HG02623 (cell line): ENCODE data around the gene KCNK3.
"Not testable (repeated sequence)": the region's sequence is repeated elsewhere in the genome, so short reads cannot be mapped to it uniquely, and the experiment has no call there.

Experiments
- ATAC-seq: cut with Tn5 transposase; IDR thresholded peaks from one replicate; pipeline ENCODE4 v1.9.1; 2021; ENCODE audit warnings: moderate library complexity; ENCODE audit not compliant: unreplicated experiment

KCNK3 gene

DNA sequence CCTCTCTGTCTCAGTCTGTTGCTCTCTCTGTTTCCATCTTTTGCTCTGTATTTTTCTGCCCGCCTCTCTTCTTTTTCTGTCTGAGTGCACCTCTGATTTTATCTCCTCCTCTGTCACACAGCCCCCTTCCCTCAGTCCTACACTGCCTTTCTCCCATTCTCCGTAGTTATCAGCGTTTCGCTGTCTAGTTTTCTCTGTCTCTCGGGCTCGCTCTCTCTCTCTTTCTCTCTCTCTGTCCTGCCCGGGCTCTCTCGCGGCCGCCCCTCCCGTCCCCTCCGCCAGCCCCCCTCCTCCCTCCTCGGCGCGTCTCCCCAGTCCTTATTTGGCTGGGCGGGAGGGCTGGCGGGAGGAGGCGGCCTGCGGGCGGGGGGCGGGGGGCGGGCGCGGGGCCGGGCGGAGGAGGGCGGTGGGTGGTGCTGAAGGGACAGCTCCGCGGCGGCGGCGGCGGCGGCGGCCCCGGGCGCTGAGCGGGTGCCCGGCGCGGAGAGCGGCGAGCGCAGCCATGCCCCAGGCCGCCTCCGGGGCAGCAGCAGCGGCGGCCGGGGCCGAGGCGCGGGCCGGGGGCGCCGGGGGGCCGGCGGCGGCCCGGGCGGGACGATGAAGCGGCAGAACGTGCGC, at the start of gene KCNK3:
Gene KCNK3 (plus strand): TSS at position 444 of the 618 bp plus-strand sequence. CDS start 154 bp downstream, at position 598.
- ATAC-seq = no peak

DNA sequence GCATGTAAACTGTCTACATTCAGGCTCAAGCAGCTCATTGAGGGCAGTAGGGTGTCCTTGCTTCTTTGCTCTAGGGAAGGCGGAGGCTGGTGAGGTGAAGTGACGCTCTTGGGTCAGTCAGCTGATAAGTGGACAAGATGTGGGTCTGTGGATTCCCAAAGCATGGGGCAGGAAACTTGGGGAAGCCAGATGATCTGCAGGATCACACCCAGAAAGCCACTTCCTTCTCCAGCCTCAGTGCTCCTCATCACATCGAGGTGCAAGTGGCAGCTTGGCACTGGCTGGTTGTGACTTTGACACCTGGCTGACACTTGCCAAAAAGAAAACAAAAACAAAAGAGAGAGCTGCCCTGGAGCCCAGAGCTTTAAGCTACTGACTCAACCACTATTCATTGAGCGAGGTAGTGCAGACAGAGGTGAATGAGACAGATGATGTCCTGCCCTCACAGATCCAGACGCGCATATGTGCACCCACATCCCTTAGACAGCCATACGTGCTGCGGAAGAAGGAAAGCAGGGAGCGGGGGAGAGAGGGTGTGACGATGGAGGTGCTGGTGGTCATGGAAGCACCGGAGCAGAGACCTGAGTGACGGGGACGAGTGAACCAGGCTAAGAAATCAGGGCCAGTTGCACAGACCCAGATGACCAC, 48.2 kb upstream of the KCNK3 start:
- ATAC-seq = no peak

DNA sequence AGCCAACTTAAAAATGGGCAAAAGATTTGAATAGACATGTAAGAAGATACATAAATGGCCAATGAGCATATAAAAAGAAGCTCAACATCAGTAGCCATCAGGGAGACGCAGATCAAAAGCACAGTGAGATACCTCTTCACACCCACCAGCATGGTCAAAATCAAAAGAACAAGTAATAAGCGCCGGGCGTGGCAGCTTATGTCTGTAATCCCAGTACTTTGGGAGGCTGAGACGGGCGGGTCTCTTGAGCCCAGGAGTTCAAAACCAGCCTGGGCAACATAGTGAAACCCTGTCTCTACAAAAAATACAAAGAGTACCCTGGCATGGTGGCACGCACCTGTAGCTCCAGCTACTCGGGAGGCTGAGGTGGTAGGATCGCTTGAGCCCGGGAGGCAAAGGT, 46.8 kb upstream of the KCNK3 start:
- no peak for ATAC-seq

DNA sequence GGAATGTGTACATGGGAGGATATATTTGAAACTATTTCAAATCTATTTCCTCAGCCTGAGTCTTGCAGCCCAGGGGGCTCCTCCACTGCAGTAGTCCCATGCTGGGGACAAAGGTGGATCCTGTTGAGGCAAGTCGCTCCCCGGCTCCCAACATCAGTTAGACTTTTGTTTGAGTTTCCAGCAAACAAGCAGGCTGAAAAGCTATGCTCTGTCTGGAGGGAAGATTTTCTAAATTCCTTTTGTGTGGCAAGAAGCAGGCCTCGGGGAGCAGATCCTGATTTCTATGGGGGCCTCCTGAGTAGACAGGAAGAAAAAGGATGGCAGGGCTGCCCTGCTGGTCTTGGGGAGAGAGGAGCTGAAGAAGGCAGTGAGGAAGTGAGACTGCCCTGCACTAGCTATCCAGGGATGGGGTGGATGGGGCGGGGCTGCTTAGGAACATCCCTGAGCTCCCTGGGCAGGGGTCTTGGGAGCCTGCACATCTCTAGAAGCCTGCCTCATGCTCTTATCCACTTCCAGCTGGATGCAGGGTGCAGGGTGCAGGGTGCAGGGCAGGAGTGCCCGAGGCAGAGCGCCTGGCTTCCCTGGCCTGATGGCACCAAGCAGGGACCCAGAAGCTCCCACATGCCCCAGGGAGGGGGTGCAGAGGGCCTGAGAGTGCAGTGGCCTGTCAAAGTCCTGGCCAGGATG, 45.4 kb upstream of the KCNK3 start:
- ATAC-seq = no peak

DNA sequence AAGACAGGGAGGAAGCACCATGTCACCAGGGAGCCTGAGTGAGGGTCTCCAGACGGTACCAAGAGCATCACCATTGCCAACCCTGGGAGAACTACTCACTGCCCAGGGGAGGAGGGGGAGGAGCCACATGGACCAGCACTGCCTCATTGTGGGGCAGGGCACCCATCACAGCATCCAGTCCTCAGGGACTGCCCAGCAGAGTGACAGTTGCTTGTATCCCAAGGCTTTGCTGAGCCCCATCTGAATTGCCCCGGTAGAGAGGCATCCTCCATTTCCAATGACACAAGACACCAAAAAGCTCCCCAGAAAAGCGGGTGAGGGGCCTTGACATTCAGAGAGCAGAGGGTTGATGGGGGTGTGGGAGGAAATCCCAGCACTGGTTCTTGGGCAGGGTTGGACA, 44.5 kb upstream of the KCNK3 start:
- ATAC-seq = no peak

DNA sequence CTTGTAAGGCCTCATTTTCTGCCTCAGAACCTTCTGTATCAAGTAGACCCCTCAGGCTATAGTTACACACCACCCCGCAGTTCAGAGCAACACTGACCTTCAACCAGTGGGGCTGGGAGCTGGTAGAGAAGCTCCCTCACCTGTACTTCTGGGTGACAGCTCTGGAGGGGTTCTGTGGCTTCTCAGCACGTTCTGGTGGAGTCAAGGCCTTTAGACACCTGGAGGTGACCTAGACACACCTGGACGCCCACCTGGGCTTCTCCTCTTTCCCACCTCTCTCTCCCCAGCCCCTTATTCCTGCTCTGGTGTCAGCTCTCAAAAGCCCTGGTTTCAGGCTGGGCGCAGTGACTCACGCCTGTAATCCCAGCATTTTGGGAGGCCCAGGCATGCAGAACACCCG, 44.0 kb upstream of the KCNK3 start:
- no peak for ATAC-seq

DNA sequence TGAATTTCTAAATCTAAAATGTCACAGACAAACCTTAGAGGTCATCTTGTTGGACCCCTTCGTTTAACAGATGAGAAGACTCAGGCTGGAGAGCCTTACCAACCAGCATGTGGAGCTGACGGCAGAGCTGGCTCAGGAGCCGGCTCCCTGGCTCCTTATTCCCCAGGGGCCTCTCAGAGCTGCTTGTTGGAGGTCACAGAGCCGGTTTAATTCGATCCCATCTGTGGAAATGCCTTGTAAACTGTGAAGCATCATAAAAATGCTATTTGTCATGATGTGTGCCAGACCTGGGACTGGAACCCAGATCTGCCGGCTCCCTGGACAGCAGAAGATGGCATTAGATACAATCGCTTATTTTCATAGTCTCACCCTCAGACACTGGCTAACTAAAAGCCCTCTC, 43.2 kb upstream of the KCNK3 start:
- no peak for ATAC-seq

DNA sequence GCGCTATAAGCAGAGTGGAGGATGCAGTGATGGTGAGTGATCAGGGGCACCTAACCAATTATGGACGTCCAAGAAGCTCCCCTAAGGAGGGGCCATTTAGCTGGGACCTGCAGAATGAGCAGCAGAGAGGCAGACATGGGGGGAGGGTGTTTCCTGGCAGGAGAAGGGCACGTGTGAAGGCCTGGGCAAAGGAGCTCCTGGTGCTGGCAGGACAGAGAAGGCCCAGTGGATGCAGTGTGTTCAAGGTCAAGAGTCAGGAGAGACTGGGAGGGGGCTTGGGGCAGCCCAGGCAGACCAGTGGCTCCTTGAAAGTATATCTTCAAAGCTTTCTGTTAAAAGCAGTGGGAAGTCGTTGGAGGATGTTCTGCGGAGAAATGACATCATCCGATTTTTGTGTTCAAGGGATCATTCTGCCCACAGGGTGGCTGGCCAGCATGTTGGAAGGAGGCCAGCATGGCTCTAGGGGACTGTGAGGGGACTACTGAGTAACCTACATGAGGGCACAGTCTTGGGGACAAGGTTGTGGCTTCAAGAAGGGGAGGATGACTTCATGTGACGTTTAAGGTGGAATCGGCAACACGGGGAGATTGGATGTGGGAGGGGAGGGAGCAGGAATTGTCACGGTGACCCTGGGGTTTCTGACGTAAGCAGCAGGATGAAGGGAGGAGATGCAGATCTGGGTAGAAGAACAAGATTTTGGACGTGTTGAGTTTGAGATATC, 42.4 kb upstream of the KCNK3 start:
- no peak for ATAC-seq

DNA sequence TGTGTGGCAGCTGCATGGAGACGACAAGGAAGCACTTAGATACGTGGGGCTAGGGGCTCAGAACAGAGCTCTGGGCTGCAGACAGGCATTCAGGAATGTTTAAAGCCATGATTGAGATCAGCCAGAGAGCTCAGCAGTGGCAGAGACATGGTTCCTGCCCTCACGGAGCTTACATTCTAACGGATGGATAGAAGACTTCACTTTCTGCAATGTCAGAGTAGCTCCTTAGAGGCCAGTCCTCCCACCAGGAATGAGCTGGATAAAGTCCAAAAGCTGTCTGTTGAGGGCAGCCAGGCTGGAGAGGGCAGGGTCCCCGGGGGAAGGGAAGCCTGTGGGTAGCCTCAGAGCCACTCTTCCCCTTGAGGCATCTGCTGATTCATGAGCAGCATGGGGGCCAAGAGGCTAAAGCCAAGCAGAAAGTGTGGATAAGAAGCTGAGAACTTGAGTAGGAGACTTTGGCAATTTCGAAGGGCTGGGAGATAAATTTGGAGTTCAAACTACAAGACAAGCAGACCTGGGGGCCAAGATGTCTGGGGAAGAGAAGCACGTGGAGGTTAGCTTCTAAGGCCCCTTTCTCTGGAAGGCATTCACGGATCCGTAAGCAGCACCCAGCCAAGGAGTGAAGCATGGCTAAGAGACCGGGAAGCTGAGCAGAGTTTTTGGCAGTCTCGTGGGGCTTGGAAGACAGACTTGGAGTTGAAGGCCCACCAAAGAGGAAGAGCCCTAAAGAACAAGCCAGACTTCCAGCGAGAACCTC, 41.6 kb upstream of the KCNK3 start:
- no peak for ATAC-seq

DNA sequence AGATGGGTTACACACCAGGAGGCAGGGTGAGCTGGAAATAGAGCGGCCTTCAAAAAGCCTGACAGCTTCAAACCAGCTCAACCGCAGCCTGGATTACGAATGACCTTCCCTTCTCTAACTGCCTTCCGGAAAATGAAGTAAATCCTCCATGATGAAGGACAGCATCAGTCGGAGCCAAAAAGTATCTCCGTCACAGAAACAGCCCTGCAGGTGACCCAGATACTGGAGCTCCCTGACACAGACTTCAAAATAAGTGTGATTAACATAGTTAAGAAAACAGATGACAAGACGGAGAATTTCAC, 41.1 kb upstream of the KCNK3 start:
- ATAC-seq = no peak

DNA sequence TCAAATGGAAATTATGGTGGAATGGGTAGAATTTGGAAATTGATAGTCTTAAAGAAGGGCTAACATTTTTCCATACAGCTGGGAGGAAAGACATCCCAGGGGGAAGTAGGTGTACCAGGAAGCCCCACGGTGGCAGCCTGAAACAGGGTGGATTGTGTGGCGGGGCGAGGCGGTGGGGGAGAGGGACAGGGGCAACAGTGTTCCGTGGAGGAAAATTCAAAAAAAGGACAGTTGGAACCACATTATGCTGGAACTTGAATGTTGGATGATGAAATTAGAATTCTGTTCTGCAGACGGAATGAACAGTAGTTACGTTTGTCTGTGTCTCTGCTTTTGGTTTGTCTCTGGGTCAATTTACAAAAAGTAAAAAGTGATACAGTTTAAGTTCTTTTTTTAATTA, 40.7 kb upstream of the KCNK3 start:
- no peak for ATAC-seq

DNA sequence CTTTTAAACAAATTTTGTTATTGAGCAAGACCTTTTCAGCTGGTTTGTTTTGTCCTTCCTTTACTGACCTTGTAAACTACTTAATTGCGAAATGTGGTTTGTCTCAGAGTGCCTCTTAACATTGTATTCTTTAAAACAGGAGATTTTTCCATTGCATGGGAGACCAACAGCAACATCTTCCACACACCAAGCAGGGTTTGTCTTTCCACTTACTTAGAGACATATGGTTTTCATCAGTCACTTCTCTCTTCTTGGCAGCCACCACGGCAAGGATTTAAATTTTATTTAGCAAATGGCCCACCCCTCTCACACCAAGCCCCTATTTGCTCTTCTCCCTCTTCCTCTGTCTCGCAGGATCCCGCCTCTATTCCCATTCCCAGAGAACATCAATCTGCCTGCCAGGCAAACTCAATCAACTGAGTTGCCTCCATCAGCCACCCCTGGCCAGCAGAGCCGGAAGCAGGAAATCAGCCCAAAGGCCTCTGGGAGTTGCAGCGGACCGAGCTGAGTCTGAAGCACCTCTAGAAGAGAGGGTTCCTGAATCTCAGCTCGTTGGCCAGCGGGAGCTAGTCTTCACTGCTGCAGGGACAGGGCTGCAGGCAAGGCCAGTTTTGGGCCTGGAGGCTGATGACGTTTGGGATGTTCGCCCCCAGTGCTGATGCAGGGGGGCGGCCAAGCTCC, 40.0 kb upstream of the KCNK3 start:
- ATAC-seq = no peak

DNA sequence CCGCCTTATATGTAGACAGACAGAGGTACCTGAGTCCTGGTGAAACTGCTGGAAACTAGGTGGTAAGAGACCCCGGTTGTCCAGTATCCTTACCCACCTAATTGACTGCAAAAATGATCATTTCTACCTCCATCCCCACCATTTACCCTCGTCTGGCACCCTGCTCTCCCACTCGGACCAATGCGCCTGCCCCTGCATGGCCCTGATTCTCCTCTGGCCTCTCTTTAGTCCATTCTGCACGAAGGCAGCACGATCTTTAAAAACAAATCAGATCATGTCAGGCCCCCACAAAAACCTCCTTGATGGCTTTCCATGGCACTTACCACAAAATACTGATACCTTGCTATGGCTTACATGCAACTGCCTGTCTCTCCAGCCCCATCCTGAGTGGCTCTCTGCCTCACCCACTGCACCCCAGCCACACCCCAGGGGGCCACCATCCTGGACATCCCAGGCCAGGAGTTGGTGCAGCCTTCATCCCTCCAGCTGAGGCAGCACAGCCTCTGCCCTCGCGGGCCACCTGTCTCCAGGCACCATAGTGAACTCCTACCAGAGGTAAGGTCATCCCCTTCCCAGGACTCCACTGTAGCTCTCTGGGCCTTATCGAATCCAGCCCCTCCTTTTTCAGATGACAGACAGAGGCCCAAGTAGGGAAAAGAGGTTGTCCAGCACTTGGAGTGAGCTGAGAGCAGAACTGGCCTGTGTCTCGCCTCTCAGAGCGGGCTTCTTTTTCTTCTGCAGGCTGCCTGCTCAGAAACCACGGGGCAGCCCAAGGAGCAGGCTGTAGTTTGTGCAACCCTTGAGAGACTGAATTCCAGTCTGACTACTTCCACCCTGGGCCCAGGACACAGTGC, 39.1 kb upstream of the KCNK3 start:
- no peak for ATAC-seq

DNA sequence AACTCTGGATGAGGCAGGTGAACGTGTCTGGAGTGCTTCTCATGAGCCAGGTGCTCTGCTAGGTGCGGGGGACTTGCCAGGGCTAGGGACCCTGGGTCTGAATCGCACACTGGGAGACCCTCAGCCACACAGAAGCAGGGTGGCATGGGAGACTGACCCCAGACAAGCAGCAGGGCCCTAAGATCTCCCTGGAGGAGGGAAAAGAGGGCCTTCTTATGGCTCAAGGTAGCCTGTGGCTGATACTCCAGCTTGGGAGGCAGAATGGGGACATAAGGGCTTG, 38.5 kb upstream of the KCNK3 start:
- ATAC-seq = no peak

DNA sequence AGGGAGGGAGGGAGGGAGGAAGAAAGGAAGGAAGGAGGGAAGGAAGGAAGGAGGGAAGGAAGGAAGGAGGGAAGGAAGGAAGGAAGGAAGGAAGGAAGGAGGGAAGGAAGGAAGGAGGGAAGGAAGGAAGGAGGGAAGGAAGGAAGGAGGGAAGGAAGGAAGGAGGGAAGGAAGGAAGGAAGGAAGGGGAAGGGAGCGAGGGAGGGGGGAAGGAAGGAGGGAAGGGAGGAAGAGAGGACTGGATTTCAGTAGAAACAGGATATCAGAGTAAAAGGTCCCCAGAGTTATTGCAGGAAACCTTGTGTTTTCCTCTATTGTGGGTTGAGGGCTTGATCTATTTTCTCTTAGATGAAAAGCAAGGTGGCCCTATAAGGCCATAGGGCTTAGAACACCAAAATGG, 37.4 kb upstream of the KCNK3 start:
- ATAC-seq = not testable (repeated sequence)

DNA sequence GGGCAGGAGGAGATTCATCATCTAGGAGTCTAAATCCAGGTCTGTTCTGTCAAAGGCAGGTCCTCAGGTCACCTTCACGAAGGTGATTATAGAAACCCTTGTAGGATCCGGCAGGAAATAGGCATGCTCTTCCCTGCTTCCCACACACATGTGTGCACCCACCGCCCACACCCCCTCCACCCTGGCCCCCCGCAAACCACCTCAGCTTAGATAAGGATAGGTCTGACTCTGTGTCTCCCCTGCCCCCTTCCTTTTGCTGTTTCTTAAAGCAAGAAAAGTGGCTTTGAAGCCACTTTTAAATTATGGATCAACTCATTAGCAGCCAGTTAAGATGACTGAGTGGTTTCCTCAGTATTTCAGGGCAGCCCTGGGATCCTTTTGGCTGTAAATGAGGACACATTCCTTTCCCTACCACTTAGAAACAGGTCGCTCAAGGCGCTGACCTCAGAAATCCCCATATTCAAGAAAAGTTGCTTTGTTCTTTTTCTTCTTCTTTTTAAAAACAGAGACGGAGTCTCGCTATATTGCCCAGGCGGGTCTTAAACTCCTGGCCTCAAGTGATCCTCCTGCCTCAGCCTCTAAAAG, 36.8 kb upstream of the KCNK3 start:
- ATAC-seq = no peak

DNA sequence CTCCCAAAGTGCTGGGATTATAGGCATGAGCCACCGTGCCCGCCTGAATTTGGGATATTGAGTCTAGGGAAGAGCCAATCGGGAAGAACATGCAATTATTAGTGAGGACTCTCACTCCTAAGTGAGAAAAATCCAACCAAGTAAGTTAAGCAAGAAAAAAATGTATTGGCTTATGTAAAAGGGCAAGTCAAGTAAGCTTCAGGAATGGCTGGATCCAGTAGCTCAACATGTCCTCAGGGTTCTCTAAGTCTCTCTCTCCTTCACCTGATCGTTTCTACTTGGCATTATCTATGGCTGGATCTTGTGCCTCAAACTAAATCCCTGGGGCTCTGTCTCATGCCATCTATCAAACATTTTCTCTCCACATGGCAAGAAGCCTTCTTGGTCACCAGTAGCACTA, 35.3 kb upstream of the KCNK3 start:
- no peak for ATAC-seq

DNA sequence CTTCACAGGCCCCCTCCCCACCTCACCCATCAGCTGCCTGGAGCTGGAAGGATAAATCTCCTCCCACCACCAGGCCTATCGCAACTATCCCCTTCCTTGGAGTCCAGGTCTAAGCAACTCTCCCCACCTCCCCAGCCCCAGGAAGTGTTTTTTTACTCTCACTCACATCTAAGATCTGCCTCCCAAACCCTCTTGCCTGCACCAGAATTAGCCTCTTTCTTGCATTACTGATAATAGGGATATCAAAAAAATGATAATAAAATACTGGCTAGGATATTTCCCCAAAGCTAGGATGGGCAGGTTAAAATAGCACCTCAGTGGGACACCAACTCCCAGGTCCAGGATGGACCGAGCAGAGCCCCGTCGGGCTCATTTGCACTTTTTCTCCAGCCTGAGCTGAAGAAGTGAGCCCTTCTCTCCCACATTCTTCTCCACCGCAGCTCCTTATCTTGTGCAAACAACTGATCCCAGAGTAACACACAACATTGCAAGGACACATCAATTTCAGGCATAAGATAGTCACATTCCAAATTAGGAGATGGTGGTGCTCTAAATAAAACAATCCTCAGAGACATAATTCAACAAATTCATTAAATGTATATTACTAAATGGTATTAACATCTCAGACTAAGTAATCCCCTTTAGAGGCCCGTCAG, 33.7 kb upstream of the KCNK3 start:
- ATAC-seq = no peak

DNA sequence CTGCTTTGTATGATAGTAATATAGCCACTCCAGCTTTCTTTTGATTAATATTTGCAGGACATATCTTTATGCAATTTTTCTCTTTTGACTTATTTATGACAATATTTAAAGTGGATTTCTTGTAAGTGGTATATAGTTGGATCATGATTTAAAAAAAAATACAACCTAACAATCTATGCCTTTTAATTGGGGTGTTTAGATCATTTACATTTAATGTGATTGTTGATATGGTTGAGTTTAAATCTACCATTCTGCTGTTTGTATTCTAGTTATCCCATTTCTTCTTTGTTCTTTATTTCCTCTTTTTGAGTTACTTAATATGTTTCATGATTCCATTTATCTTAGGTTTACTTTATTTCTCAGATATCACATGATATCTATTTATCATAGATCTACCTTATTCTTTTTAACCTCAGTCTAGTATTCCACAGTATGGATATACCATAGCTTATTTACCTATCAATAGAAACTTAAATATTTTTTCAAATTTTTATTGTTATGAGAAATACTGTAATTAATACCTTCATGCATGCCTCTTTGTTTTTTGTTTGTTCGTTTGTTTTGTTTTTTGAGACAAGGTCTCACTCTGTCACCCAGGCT, 32.1 kb upstream of the KCNK3 start:
- no peak for ATAC-seq
